Activated CD8-positive, alpha-beta T cell treated with anti-CD3 and anti-CD28 coated beads, Interleukin-2, amount 10 ng/mL, durations not matched to agents 7 days and 5 days (primary cell): Measurements from ENCODE around the gene CFAP100. TPM values are rescaled to one million over a fixed set of nuclear protein-coding genes. Genes with fewer than 3 reads are reported as not detected.

Experiments used
- ATAC-seq: fragments of 150-1000 bp; cut with Tn5 transposase; one replicate; pipeline ENCODE4 v1.10.0; 2021; ENCODE audit warnings: moderate library complexity
- CTCF ChIA-PET: fragments of 350-600 bp; sonication (Branson Sonifier 250); formaldehyde crosslinking; loops from one replicate; lab custom pipeline; 2021; ENCODE audit warnings: antibody characterized with exemption; lab: Charles Lee
- POLR2A ChIA-PET: fragments of 350-600 bp; sonication (Branson Sonifier 250); formaldehyde crosslinking; loops from one replicate; lab custom pipeline; 2021; ENCODE audit warnings: antibody characterized with exemption; lab: Charles Lee
- DNase-seq: peaks from one replicate; pipeline ENCODE4 v3.0.0-alpha.2; 2020
- H3K27ac Mint-ChIP-seq: one replicate; pipeline ENCODE4 v1.8.0; 2021; ENCODE audit warnings: mild to moderate bottlenecking, mixed read lengths
- H3K27me3 Mint-ChIP-seq: one replicate; pipeline ENCODE4 v1.8.0; 2021; ENCODE audit warnings: low read depth, mixed read lengths
- H3K36me3 Mint-ChIP-seq: one replicate; pipeline ENCODE4 v1.8.0; 2021; ENCODE audit warnings: low read depth, mixed read lengths
- H3K4me1 Mint-ChIP-seq: one replicate; pipeline ENCODE4 v1.8.0; 2021; ENCODE audit warnings: low read depth, mixed read lengths
- H3K4me3 Mint-ChIP-seq: one replicate; pipeline ENCODE4 v1.8.0; 2021; ENCODE audit warnings: mild to moderate bottlenecking, mixed read lengths
- H3K9me3 Mint-ChIP-seq: one replicate; pipeline ENCODE4 v1.8.0; 2022; ENCODE audit warnings: mixed read lengths; ENCODE audit not compliant: insufficient read depth
- total RNA-seq, 2 experiments: library from RNA; stranded (reverse); gene quantifications; one replicate each; pipeline ENCODE4 v1.2.3, GENCODE V29; 2021

CFAP100 gene
- total RNA-seq, 2 experiments from 2014 or later: not detected

DNA sequence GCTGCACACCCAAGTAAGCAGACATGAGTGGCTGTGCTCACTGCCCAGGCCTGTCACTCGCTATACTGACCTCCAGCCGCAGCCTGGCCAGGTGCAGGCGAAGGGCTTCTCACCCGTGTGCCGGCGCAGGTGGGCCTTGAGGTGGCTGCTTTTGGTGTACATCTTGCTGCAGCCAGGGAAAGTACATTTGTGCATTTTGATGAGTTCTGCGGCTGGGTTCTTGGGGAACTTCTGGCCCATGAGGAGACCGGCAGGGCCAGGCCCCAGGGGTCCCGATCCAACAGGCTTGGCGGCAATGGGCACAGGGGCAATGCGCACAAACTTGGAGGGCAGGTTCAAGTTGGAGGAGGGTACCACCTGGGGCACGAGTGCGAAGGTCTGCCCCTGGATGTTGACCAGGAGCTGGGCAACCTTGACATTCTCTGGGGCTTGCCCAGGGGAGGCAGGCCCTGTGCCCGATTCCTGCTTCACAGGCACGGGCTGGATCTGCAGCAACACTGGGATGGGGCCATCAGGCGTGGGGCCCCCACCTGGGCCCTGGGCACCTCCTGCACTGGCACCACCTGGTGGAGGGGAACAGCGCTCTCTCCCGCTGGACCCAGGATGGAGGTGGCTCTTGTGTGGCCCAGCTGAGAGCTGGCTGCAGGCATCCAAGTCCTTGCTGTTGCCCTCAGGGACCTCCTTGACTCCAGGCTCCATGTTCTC, 42.8 kb upstream of the CFAP100 start:
- DNase-seq: no peak
- POLR2A ChIA-PET: no interaction called here
- no peaks in the 10 kb centered on the region for H3K9me3 Mint-ChIP-seq
- H3K4me1 Mint-ChIP-seq: peaks cover 4% of the 10 kb centered on the region
- no peak overlapping the region for H3K4me3 Mint-ChIP-seq
- H3K27me3 Mint-ChIP-seq: peaks cover 11% of the 10 kb centered on the region
- no peak overlapping the region for H3K27ac Mint-ChIP-seq
- no peaks in the 10 kb centered on the region for H3K36me3 Mint-ChIP-seq
- CTCF ChIA-PET: no interaction called here
- ATAC-seq: no peak

DNA sequence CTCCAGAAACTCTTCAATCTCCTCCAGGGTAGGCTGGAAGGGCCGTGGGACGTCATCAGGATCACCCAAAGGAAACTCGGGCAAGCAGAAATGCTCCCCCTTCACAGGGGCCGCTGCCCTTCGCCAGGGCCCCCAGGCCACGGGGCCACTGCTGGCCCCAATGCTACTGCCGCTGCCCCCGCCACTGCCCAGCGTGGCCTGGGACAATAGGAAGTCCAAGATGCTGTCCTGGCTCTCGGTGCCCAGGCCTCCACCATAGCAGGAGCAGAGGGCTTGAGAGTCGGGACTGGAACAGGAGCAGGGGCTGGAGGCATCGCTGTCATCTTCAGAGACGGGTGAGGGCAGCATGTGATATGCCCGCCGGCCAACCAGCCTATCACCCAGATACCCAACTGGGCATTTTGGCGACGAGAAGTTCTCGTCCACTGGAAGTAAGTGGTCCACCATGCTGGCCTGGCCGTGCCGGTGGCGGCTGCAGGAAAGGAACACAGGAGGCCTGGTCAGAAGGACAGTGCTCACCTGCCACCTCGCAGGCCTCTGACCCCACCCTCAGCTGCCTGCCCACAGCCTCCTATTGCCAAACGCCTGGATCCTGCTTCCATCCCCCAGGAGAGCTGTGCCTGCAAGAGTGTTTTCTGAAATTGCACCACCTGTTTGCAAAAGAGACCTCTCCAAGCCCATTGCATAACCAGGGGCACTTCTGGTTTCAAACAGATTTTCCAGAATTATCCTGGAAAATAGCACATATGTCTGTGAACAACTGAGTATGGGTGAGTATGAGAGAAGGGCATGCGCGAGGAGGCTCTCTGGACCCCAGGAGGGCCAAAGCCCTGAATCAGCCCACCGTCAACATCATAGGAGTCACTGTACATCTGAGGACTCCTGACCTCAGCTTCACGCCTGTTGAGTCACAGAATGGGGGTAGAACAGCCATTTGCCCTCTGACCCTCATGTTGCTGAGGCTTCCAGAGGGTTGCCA, 41.9 kb upstream of the CFAP100 start:
- Mint-ChIP-seq H3K4me3 (no peak overlapping the region), H3K9me3 (no peaks in the 10 kb centered on the region), H3K27ac (no peak overlapping the region), H3K27me3 (peaks cover 14% of the 10 kb centered on the region), H3K36me3 (no peaks in the 10 kb centered on the region), H3K4me1 (peaks cover 7% of the 10 kb centered on the region)
- ATAC-seq: no peak
- ChIA-PET POLR2A (no interaction called here), CTCF (no interaction called here)
- no peak for DNase-seq

DNA sequence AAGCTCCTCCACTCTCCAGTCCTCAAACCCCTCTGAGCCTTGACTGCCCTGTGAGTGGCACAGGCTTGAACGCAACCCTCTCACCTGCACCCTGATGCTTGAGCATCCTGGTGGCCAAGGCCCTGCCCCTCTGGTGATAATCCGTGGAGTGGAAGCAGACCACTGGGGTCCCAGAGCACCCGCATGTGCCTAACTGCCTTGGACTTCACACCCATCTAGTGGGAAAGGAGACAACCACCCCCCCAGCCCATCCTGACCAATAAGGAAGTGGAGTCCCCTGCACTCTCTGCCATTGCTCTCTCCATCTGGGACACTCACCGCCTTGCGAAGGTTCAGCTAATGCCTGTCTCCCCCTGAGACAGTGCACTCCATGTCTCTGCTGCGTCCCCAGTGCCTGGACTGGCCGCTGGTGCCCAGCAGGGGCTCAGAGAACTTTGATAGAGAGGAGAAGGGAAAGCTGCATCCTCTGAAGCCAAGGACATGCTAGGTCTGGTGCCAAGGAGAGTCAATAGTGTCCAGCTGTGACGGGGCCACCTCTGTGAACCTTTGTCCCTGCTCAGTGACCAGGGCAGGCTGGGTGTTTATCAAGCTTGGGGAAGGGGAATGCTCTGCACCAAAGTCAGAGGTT, 40.9 kb upstream of the CFAP100 start:
- Mint-ChIP-seq H3K27ac (no peak overlapping the region), H3K4me3 (no peak overlapping the region), H3K27me3 (peaks cover 23% of the 10 kb centered on the region), H3K4me1 (peaks cover 11% of the 10 kb centered on the region), H3K36me3 (no peaks in the 10 kb centered on the region), H3K9me3 (no peaks in the 10 kb centered on the region)
- ChIA-PET POLR2A (interaction anchor here (0.5 kb wide), 1 partner anchor 8 kb away, joined by 4 read pairs; no protein-coding TSS in a partner anchor), CTCF (interaction anchor here (1.2 kb wide), 1 partner anchor 107 kb away, joined by 3 read pairs; no protein-coding TSS in a partner anchor)
- DNase-seq (no peak), ATAC-seq (no peak)

DNA sequence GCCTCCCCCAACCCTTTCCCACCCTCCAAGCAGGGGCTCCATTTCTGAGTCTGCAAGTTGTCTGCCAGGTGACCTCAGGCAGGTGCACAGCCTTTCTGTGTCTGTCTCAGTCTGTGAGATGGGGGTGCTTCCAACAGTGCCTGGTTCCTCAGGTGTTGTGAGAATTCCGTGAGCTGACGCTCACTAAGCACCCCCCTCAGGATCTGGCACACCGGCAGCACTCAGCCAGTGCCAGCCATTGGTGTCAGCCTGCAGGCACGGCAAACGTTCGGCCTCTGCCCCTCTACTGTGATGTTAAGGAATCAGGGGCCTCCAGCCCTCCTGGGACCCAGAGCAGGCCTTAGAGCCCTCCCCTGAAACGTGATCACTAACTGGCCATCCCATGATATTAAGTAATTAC, 39.9 kb upstream of the CFAP100 start:
- ATAC-seq (no peak), DNase-seq (no peak)
- H3K9me3 Mint-ChIP-seq: no peaks in the 10 kb centered on the region
- POLR2A ChIA-PET: no interaction called here
- peaks cover 11% of the 10 kb centered on the region for H3K4me1 Mint-ChIP-seq
- no peak overlapping the region for H3K27ac Mint-ChIP-seq
- H3K4me3 Mint-ChIP-seq: no peak overlapping the region
- CTCF ChIA-PET: no interaction called here
- no peaks in the 10 kb centered on the region for H3K36me3 Mint-ChIP-seq
- peaks cover 31% of the 10 kb centered on the region for H3K27me3 Mint-ChIP-seq

DNA sequence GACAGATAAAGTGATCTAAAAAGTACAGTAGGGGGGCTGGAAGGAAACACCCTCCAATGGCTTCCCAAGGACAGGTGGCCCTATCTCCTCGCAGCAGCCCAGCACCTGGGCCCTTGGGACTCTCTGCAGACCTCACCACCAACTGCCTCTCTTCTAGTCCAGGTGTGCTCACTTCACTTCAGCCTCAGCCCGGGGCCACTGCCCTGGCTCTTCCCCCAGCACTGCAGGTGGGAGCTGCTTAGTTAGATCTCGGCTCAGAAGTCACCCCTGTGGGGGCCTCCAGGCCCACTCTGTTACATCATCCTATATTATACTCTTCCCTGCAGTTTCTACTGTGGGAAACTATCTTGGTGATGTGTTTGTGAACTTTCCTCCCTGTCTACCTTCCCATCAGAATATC, 39.5 kb upstream of the CFAP100 start:
- ATAC-seq: no peak
- Mint-ChIP-seq H3K4me3 (peak overlapping the region; percentile 20), H3K4me1 (peaks cover 11% of the 10 kb centered on the region), H3K27ac (no peak overlapping the region), H3K27me3 (peaks cover 36% of the 10 kb centered on the region), H3K9me3 (no peaks in the 10 kb centered on the region), H3K36me3 (no peaks in the 10 kb centered on the region)
- POLR2A ChIA-PET: no interaction called here
- DNase-seq: no peak
- CTCF ChIA-PET: no interaction called here

DNA sequence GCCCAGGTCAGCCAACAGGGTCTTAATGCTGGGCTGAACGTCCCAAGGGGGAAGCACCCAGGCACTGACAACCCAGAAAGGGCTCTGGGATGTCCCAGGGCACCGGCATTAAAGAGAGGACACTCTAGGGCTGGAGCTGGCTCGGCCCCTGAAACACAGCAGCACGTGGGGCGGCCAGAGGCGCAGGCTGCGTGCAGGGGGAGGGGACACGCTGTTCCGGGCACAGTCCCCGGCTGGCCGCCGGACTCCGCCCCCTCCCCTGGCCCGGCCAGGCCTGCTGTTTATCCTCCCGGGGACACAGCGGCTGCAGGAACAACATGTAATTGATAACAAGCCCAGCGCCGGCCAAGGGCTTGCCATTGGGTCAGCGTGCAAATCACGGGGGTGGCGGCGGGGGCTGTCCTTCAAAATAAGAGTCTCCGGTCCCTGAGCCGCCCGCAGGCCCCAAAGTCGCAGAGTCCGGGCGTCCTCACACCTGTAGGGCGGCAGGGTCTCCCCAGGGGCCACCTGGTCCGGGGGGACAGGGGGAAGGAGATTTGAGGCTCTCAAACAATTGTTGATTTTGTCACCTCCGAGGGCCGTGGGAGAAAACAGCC, 38.8 kb upstream of the CFAP100 start:
- Mint-ChIP-seq H3K27ac (no peak overlapping the region), H3K27me3 (peaks cover 37% of the 10 kb centered on the region), H3K4me3 (peak overlapping the region; percentile 56), H3K4me1 (peaks cover 11% of the 10 kb centered on the region), H3K36me3 (no peaks in the 10 kb centered on the region), H3K9me3 (no peaks in the 10 kb centered on the region)
- DNase-seq (no peak), ATAC-seq (no peak)
- ChIA-PET CTCF (no interaction called here), POLR2A (no interaction called here)

DNA sequence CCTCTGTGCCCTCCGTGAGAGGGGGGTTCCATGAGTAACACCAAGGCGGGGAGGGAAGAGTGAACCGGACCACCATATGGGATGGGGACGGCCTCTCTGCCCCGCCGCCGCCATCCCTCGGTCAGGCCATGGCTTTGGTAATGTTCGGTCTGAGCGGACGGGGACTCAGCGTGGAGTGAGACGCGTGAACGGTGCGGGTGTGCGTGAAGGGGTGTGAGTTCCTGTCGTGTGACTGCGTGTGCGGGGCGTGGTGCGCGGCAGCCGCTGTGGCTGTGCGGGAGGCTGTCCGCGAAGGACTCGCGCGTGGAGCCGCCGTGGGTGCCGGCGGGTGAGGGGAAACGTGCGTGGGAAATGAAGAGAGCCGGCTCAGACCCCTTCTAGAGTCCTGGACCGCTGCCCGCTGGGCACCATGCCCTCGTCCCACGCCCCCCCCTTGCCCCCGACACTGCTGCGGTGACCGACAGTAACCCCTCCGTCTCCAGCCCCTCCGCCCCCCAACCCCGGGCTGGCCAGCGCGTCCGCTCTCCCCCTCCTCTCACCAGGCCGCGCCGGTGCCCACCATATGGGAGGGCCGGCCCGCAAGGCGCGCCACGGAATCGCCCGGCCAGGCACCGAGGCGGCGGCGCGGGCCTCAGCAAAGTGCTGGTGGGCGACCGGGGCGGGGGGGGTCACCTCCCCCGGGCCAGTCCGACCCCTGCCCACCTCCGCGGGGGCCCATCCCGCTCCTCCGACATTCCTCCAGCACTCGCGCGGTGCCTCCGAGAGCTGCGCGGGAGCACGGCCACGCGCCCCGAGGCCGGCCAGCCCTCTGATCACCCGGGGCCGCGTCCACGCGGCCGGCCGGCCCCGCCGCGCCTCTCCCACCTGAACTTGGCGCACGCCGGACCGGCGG, 38.1 kb upstream of the CFAP100 start:
- DNase-seq: no peak
- no peaks in the 10 kb centered on the region for H3K36me3 Mint-ChIP-seq
- CTCF ChIA-PET: no interaction called here

DNA sequence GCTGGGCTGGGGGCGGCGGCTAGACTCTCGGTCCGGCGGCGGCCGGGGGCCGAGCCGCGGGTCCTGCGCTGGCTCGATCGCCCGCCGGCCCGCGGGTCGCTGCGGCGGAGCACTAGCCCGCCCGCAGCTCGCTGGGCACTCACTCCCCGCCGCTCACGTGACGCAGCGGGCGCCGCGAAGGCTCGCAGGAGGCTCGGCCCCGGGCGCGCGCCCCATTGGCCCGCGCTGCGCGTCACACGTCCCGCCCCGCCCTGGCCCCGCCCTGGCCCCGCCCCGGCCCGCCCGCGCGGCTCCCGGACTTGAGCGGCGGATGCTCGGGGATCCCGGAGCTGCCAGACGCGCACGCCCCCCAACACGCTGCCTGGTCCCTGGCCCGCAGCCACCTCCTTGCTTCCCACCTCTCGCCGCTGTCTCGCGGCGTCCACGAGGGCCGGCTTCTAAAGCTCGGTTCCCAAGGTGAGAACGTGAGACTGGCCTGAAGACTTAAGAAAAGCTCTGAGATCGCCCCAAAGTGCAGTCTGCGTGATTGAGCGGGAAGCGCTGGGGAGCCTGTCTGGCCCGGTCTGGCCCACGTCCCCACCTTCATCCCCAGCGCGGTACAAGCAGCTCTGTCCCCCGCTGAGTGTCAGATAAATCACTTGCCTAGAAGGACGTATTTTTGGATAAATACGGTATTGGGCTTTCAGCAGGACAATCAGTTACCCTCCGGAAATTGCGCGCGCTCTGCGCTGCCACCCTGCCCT, 37.2 kb upstream of the CFAP100 start, which contains the start of gene KLF15:
Gene KLF15, minus strand, starts transcription at position 114 of the 743 bp plus-strand sequence. CDS start 4,486 bp downstream, outside the sequence.
- Mint-ChIP-seq H3K27ac (no peak within 1 kb of the TSS), H3K4me1 (peaks cover 11% of the 10 kb centered on the region), H3K36me3 (no peaks in the 10 kb centered on the region), H3K27me3 (peaks cover 39% of the 10 kb centered on the region), H3K4me3 (peak within 1 kb of the TSS; percentile 75), H3K9me3 (no peaks in the 10 kb centered on the region)
- ChIA-PET POLR2A (no interaction called here), CTCF (interaction anchor here (0.8 kb wide), 1 partner anchor 119 kb away, joined by 3 read pairs; the partner anchor contains the start of gene ZXDC)
- DNase-seq (peak; percentile 76), ATAC-seq (peak; percentile 96)

More for the DNA sequence above, 38.1 kb upstream of the CFAP100 start:
- no peak overlapping the region for H3K27ac Mint-ChIP-seq
- no peaks in the 10 kb centered on the region for H3K9me3 Mint-ChIP-seq
- POLR2A ChIA-PET: no interaction called here
- no peak for ATAC-seq
- peaks cover 37% of the 10 kb centered on the region for H3K27me3 Mint-ChIP-seq
- peaks cover 11% of the 10 kb centered on the region for H3K4me1 Mint-ChIP-seq
- H3K4me3 Mint-ChIP-seq: peak overlapping the region; percentile 56

DNA sequence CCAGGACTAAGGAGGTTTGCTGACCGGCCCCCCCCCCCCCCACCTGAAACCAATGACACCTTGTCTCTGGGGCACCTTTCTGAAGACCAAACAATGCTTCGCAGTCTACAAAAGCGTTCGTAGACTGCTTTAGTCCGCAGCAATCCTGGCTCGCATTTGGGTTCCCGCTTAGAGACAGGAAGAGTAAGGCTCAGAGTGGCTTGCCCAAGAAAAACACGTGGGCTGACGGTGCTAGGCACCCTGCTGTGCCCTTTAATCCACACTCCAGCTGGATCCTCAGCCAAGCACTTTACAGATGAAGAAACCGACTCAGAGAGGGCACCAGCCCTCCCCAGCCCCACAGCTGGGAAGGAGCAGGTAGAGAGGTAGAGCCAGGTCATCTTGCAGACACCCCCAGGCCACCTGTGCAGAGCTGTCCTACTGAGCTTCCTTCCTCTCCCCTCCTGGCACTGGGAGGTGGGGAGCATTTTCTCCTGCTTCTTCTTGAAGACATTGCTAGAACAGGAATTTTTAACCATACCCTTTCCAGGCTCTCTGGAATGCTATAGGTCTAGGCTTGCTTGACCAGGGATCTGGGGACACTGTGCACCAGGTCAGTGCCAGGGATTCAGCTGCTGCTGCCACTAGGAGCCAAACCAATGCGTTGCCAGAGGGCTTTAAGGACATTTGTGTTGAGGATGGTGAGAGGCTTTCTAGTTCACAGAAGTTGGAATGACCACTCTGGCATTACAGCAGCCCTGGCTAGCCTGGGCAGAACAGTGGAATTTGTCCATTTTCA, 36.5 kb upstream of the CFAP100 start:
- Mint-ChIP-seq H3K4me3 (peak overlapping the region; percentile 75), H3K9me3 (no peaks in the 10 kb centered on the region), H3K36me3 (no peaks in the 10 kb centered on the region), H3K27ac (no peak overlapping the region), H3K4me1 (peaks cover 11% of the 10 kb centered on the region), H3K27me3 (peaks cover 39% of the 10 kb centered on the region)
- DNase-seq (no peak), ATAC-seq (no peak)
- CTCF ChIA-PET: interaction anchor here (0.8 kb wide), 1 partner anchor 118 kb away, joined by 3 read pairs; the partner anchor contains the start of gene ZXDC
- POLR2A ChIA-PET: no interaction called here

DNA sequence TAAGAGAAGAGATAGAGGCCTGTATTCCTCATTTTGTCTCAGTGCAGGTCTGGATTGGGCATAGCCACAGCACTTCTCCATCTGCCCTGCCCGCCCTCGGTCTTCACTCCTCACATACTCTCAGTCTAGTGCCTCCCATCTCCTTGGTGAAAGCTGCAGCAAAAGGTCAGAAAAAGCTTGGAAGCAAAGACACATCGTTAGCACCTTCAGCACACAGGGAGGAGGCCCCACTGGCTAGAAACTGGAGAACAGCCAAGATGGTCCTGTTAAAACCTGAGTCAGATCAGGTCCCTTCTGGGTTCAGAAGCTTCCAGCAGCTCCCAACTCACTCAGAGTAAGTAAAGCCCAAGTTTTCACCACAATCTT, 35.9 kb upstream of the CFAP100 start:
- ChIA-PET CTCF (no interaction called here), POLR2A (no interaction called here)
- no peak overlapping the region for H3K4me3 Mint-ChIP-seq
- ATAC-seq: no peak
- peaks cover 39% of the 10 kb centered on the region for H3K27me3 Mint-ChIP-seq
- H3K9me3 Mint-ChIP-seq: no peaks in the 10 kb centered on the region
- H3K36me3 Mint-ChIP-seq: no peaks in the 10 kb centered on the region
- no peak overlapping the region for H3K27ac Mint-ChIP-seq
- no peak for DNase-seq
- H3K4me1 Mint-ChIP-seq: peaks cover 11% of the 10 kb centered on the region
